MM.1S (cell line): ENCODE measurements around the gene OTUD1.

Experiments
- EZH2 ChIP-seq: fragments of 300-600 bp; sonication (generic); optimal IDR thresholded peaks from 2 replicates; pipeline ENCODE3; 2017; ENCODE audit warnings: low read depth, mild to moderate bottlenecking, antibody characterized with exemption, low read length, mixed read lengths
- TF ChIP-seq, protein P1 (sequence below): fragments of 300-600 bp; sonication (generic); IDR thresholded peaks from 2 replicates; pipeline ENCODE4 v1.5.1; 2016; ENCODE audit warnings: antibody characterized with exemption, low read length, mixed read lengths

DNA sequence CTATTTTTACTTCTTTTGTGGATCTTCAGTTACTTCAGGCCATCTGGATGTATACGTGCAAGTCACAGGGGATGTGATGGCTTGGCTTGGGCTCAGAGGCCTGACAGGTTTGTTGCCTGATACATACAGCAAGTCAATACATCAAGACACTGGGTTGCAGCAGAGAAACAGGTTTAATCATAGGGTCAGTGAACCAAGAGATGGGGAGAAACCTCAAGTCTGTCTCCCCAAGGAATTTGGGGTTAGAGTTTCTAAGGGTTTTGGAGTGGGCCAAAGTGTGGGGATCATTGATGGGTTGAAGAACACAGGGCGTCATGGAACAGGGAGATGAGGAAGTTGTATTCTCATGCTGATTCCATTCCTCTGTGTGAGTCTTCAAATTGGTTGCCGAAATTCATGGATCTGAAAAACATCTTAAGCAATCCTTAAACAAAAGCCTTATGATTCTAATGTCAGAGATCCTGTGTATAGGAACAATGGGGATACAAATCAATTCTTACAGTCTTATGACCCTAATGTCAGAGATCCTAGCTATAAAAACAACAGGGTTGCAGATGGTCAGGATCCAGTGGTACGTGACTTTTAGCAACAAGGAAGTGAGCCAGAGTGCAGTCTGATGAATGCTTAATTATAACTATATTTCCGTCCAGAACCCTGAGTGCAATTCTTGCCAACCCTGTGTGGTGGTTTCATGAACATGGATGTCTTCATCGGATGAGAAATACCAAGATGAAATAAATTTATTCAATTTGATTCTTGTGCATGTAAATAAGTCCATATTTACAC is 18.9 kb downstream of the OTUD1 start:
- TF ChIP-seq, protein P1, sequence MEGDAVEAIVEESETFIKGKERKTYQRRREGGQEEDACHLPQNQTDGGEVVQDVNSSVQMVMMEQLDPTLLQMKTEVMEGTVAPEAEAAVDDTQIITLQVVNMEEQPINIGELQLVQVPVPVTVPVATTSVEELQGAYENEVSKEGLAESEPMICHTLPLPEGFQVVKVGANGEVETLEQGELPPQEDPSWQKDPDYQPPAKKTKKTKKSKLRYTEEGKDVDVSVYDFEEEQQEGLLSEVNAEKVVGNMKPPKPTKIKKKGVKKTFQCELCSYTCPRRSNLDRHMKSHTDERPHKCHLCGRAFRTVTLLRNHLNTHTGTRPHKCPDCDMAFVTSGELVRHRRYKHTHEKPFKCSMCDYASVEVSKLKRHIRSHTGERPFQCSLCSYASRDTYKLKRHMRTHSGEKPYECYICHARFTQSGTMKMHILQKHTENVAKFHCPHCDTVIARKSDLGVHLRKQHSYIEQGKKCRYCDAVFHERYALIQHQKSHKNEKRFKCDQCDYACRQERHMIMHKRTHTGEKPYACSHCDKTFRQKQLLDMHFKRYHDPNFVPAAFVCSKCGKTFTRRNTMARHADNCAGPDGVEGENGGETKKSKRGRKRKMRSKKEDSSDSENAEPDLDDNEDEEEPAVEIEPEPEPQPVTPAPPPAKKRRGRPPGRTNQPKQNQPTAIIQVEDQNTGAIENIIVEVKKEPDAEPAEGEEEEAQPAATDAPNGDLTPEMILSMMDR, result no peak
- TF ChIP-seq EZH2, result no peak
